Hepatocyte (in vitro differentiated cells): ENCODE measurements around the gene PHACTR3.

Experiments
- CTCF ChIP-seq: fragments of 200-600 bp; sonication (generic); IDR thresholded peaks from 2 replicates; pipeline ENCODE4 v1.5.1; 2016; ENCODE audit warnings: antibody characterized with exemption, mild to moderate bottlenecking; ENCODE audit not compliant: poor library complexity
- EZH2 ChIP-seq: fragments of 200-600 bp; sonication (generic); IDR thresholded peaks from 2 replicates; pipeline ENCODE4 v1.6.1; 2016; ENCODE audit warnings: antibody characterized with exemption, mild to moderate bottlenecking, borderline replicate concordance
- EZH2phosphoT487 ChIP-seq: fragments of 200-600 bp; sonication (generic); IDR thresholded peaks from one replicate; pipeline ENCODE4 v1.6.1; 2018; ENCODE audit warnings: antibody characterized with exemption, mild to moderate bottlenecking, low read depth, moderate library complexity; ENCODE audit not compliant: unreplicated experiment, severe bottlenecking

- TF ChIP-seq CTCF = no peak
- no peak for TF ChIP-seq EZH2
- no peak for TF ChIP-seq EZH2phosphoT487
Measured at GRCh38 chr20:59721386-59721785, 117.0 kb downstream of the PHACTR3 start.
